ENCODE data around the gene KHDC1L.
A peak's percentile ranks its signal among the peaks of the same experiment; 100 is the strongest.

KHDC1L gene

DNA sequence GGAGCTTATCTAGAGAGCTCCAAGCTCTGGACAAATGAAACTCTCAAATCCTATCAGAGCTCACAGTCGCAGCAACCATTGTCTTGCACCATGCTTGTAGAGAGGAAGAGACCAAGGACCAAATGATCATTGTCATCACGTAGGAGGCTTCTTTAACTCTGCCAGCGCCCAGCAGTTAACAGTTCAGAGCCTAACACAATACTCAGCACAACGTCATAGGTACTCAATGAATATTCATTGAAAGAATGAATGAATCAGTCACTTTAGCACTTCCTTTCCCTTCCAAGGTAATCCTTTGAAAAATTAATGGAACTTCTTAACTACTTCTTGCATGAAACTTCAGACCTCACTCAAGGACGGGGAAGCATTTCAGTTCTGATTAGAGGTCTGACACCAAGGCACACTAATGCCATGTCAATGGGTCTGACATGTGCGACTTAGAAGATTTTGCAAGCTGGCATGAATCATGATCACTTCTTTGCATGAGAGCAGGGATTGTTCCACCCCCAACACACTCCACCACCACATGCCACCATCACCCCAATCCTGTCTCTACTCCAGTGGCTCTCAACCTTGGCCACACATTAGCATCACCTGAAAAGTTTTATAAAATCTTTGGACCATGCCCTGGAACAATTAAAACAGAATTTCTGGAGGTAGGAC, 45.1 kb downstream of the KHDC1L start:
- peak overlapping the region; percentile 48 for H3K4me3 ChIP-seq (ENCODE audit: low read depth, low read length)
- TF ChIP-seq, protein P1, sequence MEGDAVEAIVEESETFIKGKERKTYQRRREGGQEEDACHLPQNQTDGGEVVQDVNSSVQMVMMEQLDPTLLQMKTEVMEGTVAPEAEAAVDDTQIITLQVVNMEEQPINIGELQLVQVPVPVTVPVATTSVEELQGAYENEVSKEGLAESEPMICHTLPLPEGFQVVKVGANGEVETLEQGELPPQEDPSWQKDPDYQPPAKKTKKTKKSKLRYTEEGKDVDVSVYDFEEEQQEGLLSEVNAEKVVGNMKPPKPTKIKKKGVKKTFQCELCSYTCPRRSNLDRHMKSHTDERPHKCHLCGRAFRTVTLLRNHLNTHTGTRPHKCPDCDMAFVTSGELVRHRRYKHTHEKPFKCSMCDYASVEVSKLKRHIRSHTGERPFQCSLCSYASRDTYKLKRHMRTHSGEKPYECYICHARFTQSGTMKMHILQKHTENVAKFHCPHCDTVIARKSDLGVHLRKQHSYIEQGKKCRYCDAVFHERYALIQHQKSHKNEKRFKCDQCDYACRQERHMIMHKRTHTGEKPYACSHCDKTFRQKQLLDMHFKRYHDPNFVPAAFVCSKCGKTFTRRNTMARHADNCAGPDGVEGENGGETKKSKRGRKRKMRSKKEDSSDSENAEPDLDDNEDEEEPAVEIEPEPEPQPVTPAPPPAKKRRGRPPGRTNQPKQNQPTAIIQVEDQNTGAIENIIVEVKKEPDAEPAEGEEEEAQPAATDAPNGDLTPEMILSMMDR (IDR thresholded peaks at IDR 0.05; ENCODE audit: low read depth, low read length), result no peak

GRCh38 chr6:73177221-73177944, 47.9 kb downstream of the KHDC1L start:
- TF ChIP-seq, protein P1 (IDR thresholded peaks at IDR 0.05; ENCODE audit: low read depth, low read length), result no peak
- H3K4me3 ChIP-seq (ENCODE audit: low read depth, low read length), result no peak overlapping the region

DNA sequence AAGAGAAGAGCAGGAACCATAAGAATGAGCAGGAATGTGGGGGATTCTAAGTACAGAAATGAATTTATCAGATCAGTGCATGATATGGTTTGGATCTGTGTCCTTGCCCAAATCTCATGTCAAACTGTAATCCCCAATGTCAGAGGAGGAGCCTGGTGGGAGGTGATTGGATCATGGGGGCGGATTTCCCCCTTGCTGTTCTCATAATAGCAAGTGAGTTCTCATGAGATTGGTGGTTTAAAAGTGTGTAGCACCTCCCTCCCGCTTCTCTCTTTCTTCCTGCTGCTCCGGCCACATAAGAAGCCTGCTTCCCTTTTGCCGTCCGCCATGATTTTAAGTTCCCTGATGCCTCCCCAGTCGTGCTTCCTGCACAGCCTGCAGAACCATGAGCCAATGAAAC, 49.2 kb downstream of the KHDC1L start:
- TF ChIP-seq, protein P1 (IDR thresholded peaks at IDR 0.05; ENCODE audit: low read depth, low read length), result no peak
- no peak overlapping the region for H3K4me3 ChIP-seq (ENCODE audit: low read depth, low read length)

DNA sequence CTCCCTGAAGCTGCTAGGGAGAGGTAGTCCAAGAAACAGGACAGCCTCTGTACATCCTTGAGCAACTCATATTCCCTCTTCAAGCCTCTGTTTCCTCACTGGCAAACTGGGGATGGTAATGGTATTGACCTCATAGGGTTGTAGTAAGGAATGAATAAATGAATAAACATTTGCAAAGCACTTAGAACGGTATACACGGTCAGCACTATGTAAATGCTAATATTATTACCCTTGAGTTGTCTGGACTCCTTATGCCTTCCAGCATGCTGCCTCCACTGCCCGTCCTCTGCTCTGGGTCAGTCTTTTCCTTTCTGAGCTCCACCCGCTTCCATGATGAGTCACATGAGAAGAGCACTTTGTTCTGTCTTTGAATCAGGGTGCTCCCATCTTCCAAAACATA, 50.6 kb downstream of the KHDC1L start:
- TF ChIP-seq, protein P1 (IDR thresholded peaks at IDR 0.05; ENCODE audit: low read depth, low read length), result no peak
- H3K4me3 ChIP-seq (ENCODE audit: low read depth, low read length), result no peak overlapping the region

All from WI38 (cell line).